ENCODE results near the gene LGALS7.
"Not testable (repeated sequence)": the region's sequence is repeated elsewhere in the genome, so short reads cannot be mapped to it uniquely, and the experiment has no call there.

LGALS7 gene

DNA sequence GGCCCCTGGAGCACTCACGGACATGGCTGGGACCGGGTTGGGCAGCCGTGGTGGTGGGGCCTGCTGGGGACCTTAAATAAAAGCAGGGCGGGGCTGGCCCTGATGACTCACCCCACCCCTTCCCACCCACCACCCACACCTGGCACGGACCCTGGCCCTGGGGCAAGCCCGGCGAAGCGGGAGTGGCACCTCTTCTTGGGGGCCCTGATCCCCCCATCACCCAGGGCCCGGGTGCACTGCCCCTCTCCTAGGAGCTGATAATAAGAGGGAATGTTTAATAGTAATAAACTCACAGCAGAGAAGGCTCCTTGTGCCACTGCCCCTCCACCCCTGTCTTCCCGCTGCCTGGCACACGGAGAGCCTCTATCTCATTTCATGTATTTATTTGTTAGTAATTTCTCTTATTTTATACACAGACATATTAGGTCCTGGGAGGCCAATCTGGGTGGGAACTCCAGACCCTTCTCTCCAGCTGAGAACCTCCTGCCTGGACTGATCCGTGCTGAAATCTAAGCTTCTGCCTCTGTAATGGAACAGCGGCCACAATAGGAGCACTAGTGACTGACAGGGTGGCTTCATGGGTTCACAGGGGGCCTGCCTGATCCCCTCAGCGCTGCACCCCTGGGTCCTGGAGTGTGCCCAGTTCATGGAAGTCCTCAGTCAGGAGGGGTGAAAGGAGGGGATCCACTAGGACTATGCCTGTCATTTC, at the start of gene LGALS7:
Gene LGALS7 (minus strand): TSS at position 49 of the 709 bp plus-strand sequence. CDS start 25 bp downstream, at position 24.
- DNase-seq: no peak

DNA sequence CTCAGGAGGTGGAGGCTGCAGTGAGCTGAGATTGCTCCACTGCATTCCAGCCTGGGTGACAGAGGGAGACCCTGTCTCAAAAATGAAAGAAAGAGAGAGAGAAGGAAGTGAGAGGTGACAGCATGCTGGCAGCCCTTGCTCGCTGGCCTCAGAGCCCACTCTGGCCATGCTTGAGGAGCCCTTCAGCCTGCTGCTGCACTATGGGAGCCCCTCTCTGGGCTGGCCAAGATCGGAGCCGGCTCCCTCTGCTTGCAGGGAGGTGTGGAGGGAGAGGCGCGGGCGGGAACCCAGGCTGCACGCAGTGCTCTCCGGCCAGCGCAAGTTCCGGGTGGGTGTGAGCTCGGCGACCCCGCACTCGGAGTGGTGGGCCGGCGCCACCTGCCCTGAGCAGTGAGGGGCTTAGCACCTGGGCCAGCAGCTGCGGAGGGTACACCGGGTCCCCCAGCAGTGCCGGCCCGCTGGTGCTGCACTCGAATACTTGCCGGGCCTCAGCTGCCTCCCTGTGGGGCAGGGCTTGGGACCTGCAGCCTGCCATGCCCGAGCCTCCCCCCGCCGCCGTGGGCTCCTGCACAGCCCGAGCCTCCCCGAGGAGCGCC, 48.0 kb upstream of the LGALS7 start:
- DNase-seq: not testable (repeated sequence)

DNA sequence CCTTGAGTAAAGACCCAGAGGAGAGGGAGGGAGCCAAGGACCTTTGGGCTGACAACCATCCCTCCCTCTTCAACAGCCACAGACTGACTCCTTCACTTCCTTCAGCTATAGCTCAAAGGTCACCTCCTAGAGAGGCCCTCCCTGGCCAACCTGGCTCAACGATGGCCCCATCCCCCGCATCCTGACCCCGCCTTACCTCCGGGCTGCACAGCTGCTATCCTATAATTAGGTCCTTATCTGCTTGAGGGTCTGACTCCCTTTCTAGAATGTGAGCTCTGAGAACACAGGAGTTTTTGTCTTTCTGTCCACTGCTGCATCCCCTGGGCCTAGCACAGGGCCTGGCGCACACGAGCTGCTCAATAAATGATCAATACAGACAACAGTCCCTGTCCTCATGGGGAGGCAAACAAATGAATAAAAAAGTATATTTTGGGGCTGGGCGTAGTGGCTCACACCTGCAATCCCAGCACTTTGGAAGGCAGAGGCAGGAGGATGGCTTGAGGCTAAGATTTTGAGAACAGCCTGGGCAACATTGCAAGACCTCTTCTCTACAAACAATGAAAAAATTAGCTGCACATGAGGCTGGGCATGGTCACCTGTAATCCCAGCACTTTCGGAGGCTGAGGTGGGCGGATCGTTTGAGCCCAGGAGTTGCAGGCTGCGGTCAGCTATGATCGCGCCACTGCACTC, 46.1 kb upstream of the LGALS7 start:
- no peak for DNase-seq

DNA sequence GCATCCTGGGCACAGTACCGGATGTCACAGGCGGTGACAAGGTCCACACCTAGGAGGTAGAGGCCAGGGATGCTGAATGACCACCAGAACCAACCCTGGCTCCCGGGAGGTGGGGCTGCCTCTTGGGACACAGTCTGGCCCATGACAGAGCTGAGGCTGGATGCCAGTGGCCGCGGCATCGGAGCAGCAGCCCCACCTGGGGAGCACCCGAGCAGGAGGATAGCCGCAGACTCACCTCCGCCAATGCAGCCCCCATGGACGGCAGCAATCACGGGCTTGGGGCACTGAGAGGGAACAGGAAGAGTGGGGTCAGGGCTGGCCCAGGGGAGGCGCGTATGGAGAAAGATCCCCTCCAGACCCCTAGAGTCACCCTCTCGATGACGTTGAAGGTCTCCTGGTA, 43.8 kb upstream of the LGALS7 start:
- no peak for DNase-seq

DNA sequence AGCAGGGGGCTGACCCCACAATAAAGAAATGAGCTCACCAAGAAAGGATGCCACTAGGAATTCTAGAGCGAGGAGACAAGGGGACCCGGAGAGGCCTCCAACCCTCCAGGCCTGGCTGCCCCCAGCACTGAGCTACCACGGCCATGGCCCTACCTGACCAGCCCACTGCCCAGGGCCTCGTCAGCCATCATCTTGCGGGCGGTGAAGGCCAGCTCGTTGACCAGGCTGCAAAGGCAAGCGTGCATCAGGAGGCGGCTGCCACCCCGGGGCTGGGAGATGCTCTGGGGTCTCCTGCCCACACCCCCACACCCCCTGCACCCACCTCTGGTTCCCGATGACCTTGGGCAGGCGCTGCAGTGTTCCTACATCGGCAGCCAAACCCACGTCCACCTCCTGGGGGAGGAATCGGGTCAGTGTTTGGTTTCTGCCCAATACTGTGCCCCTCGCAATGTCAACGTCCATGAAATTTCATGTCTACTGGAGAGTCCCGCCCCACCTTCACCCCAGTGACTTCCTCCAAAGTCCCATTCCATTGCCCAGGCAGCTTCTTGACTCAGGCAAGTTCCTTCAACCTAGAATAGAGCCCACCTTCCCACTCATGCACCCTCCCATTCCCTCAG, 42.9 kb upstream of the LGALS7 start:
- no peak for DNase-seq

DNA sequence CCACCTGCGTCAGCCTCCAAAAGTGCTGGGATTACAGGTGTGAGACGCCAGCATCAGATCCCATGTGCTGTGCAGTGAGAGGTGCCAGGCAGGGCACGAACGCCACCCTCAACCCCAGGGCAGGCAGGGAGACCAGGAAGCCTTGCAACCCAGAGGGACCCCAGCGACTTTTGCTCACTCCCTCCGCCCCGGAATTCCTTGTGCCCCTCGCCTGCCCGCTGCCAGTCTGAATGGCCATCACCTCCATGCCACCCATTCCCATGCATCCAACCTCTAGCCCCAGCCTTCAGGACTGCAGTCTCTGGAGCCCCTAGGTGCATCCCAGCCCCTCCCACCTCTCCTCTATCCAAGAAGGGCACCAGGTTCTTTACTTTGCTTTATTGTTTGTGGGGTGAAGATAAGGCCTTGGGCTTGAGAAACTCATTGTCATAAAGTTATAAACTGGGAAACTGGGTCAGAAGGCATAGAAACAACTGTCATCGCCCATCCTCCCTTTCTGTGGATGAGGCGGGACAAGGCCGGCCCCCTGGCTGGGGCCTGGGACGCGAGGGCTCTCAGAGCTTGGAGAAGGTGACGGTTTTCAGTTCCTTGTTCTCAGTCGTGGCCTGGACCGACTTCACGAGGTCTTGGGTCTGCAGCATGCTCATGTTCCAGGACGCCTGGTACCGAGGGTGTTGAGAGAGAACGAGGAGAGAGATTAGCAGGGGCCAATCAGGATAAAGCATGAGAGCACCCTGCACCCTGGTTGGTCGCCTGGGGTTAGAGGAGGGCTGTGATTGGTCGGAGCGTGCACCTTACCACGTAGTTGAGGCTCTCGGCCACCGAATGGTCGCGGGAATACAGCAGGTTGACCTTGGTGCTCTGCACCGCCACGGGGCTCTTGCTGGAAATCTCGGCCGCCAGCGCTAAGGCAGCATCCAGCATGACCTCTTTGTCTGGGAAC, 42.0 kb upstream of the LGALS7 start:
- no peak for DNase-seq

DNA sequence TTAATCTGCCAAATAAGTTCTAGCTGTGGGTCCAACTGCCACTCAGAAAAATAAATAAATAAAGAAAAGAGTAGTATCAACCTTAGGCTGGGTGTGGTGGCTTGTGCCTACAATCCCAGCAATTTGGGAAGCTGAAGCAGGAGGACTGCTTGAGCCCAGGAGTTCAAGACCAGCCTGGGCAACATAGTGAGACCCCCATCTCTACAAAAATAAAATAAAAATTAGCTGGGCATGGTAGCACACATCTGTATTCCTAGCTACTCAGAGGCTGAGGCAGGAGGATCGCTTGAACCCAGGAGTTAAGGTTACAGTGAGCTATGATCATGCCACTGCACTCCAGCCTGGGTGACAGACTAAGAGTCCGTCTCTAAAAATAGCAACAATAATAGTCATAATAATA, 40.6 kb upstream of the LGALS7 start:
- DNase-seq: not testable (repeated sequence)

DNA sequence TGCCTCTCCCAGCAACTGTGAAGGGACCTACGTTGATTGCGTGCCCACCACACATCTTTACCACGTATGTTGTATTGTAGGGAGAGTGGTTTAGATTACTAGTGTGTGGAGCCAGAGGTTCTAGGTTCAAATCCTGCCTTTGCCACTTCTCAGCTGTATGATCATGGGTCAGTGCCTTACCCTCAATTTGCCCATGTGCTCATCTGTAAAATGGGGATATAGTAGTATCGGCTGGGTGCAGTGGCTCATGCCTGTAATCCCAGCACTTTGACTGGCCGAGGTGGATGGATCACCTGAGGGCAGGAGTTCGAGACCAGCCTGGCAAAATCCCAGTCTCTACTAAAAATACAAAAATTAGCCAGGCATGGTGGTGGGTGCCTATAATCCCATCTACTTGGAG, 40.0 kb upstream of the LGALS7 start:
- DNase-seq: no peak

DNA sequence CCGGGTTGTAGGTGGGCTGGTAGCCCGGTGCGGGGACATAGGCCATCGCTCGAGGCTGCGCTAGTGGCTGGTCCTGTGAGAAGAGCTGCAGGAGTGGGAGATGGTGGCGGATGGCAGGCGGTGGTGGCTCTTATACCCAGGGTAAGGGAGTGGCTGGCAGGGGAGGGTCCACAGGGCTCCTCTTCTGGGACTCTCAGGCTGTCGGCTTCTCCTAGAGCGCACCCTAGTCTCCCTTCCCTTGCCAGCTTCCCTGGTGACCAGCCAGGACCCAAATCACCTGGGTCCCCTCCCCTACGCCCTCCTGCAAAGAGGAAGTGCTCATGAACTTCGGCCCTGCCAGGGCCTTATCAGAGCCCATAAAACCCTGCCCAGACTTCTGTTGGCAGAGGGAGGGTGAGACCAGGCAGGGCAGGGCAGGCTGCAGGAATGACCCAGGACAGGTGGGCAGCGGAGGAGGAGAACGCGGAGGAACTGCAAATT, 39.6 kb upstream of the LGALS7 start, which contains the start of gene LGALS4:
Gene LGALS4 (minus strand): TSS at position 105 of the 480 bp plus-strand sequence. CDS start 59 bp downstream, at position 46.
- DNase-seq: no peak

DNA sequence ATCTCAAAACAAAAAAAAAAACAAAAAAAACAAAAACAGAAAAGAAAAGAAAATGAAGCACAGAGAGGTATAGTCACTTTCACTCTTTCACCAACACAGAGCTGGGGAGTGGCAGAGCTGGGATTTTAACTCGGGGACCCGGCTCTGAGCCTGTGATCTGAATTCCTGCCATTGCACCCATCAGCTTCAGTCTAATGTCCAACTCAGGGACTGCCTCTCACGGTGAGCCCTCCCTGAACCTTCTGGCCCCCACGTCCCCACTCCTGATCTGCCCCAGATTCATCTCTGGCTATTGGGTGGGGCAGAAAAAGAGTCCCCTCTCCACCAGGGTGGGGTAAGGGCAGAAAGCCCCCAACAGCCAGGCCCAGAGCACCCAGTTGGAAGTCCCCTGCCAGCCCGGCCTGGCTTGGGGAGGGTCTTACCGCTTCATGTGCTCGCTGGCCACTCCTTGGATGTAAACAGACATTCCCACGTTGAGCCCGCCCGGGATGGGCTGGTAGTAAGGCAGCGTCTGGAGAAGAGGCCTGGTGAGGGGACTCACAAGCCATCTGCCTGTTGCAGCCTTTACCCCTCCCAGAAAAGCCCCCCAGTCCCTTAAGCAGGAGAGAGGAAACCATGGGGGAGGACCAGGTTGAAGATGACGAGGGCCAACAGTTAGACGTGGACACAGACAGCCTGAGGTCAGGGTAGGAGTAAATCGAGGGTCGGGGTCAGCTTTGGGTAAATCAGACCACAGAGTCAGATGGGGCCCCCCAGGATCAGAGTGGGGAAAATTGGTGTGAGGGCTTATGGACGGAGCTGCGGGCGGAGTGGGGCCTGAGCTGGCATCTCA, 38.9 kb upstream of the LGALS7 start:
- no peak for DNase-seq

DNA sequence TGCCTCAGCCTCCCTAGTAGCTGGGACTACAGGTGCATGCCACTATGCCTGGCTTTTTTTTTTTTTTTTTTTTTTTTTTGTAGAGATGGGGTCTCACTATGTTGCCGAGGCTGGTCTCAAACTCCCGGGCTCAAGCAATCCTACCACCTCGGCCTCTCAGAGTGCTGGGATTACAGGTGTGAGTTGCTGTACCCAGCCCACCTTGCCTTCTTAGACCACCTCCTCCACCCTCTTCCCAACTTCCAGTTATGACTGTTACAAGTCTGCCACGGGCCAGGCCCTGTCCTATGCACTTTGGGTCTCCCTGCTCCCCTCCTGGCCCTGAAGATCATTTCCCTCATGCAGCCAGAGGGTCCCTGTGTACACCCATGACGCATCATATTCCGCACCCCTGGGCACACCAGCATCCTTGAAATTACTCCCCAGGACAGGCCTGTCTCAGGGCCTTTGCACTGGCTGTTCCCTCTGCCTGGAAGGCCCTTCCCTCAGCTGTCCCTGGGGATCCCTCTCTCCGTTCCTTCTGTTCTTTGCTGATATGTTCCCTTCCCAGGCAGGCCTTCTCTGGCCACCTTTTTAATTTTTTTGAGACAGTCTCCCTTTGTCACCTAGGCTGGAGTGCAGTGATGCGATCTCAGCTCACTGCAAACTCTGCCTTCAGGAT, 36.4 kb upstream of the LGALS7 start:
- no peak for DNase-seq

DNA sequence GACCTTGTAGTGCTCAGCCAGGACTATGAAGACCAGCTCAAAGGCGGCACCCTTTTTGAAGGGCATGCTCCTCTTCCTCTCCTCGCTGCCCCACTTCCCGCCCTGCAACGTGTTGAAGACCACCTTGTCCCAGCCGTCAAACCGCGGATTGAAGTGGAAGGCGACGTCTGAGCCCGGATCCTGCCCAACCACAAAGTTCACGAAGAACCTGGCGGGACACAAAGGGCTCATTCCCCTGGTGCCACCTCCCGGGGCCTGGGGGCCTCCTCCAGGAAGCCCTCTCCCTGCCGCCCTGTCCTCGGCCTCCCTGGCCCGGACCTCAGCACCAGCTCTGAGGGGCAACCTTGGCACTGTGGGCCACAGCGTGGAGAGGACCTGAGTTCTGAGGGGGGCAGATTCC, 35.4 kb upstream of the LGALS7 start:
- DNase-seq: no peak

DNA sequence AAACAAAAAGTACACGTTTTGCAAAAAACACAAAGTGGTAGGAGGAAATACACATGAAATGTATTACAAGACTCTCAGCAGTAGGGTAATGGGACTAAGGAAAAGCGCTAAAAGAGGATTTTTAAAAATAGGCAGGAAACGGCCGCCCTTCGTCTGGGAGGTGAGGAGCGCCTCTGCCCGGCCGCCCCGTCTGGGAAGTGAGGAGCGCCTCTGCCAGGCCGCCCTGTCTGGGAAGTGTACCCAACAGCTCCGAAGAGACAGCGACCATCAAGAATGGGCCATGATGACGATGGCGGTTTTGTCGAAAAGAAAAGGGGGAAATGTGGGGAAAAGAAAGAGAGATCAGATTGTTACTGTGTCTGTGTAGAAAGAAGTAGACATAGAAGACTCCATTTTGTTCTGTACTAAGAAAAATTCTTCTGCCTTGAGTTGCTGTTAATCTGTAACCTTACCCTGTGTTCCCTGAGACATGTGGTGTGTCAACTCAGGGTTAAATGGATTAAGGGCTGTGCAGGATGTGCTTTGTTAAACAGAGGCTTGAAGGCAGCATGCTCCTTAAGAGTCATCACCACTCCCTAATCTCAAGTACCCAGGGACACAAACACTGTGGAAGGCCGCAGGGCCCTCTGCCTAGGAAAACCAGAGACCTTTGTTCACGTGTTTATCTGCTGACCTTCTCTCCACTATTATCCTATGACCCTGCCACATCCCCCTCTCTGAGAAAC, 34.2 kb upstream of the LGALS7 start:
- DNase-seq: not testable (repeated sequence)

DNA sequence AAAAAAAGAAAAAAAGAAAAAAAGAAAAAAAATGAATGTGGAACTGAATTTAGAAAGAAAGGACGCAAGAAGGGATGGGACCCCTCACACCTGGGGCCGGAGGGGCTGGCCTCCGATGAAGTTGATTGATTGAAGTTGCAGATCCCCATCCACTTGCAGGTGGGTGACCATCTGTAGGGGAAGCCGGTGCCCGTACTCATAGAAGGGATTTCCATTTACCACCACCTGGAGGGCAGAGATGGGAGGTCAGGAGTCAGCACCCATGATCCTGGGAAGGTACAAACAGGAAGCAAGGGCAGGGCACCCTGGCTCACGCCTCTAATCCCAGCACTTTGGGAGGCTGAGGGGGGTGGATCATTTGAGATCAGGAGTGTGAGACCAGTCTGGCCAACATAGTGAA, 33.1 kb upstream of the LGALS7 start:
- no peak for DNase-seq

DNA sequence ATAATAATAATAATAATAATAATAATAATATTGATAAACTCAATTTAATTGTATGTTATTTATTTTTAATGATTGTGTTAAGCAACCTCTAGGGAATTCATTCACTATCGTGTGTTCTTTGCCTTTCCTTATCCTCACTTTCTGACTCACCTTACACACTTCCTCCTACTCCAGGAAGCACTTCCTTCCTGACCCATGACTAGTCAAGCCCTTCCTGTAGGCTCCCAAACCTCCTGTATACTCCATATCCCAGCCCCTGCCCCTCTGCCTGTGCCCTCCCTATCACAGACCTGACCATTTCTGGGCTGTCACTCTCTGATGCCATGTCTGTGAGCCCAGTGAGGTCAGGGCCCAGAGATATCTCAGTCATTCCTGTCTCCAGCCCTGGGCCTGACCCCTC, 31.9 kb upstream of the LGALS7 start:
- no peak for DNase-seq

DNA sequence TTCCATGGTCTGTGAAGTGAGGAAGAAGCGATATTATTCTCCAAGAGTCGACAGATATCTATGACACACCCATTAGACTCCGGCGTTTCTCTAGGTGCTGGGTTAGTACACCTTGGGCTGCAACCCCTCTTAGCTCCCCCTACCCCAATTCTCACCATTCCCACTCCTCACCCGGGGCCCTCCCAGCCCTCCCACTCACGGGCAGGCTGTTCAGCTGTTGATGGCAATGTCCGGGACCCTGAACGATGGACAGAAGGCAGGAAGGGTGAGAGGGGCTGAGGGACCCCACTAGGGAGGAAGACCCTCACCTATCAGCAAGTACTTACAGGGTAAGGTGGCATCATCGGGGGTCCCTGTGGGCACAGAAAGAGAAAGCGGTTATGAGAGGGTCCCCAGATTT, 30.2 kb upstream of the LGALS7 start:
- no peak for DNase-seq

DNA sequence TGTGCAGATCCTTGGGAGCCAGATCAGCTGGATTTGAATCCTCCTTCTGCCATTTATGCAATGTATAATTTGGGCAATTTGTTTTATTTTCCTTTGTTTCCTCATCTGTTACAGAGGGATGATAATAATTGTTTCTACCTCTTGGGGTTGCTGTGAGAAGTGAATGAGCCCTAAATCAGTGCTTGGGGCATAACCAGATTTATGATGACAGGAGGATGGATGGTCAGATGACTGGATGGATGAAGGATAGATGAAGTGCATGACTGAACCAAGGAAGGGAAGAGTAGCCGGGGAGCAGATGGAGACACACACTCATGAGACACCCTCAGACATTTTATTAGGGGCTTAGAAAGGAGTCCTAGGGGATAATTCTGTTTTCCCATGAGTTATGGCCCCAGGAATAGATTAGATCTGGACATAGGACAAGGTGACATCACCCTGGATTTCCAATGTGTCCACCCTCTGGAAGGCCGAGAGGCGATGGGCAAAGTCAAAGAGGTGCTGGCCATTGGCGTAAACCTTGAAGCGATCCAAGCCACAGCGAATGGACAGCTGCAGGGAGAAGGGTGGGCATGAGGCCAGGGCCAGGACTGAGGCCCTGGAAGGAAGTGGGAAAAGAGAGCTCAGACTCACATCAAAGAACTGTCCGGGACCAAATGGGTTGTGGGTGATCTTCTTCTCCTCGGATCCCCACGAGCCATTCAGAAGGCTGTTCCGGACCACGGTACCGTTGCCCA, 28.2 kb upstream of the LGALS7 start:
- no peak for DNase-seq

DNA sequence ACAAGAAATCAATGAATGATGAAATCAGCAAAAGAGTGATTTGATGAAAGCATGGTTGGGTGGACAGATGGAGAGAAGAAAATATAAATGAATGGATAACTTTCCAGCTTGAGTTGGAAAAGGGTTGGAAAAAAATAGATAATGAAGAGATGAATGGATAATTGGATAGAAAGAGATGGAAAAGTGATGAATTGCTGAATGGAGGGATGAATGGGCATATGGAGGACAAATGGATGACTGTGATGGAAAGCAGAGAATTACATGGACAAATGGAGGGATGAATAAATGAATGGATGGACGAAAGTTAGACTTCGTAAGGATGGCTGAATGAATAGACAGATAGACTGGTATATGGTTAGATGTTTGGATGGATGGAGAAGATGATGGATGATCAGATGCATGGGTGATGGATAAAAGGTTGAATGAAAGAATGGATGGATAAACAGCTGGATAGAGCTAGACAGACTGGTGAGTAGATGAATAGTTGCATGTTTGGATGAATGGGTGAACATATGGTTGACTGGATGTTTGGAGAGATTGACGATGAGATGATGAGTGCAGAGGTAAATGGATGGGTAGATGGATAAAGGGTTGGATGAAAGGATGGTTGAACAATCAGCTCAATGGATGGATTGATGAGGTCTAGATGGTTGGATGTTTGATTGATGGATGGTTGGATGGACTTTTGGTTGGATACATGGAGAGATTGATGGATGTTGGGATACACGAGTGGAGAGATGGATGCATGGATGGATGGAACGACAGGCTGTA, 27.4 kb upstream of the LGALS7 start:
- no peak for DNase-seq

DNA sequence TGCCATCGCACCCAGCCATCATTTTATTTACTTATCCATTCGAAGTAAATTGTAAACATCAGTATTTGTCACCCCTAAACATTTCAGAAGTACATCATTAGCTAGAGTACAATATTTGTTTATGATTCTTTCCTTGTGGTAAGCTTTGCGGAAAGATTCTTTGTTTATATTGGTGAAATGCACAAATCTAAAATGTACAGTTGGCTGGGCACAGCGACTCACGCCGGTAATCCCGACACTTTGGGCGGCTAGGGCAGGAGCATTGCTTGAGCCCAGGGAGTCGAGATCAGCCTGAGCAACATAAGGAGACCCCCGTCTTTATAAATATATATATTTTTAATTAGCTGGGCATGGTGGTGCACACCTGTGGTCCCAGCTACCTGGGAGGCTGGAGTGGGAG, 25.8 kb upstream of the LGALS7 start:
- DNase-seq: no peak

Measured in femur (tissue), 1 donor.